GM23338 (cell line): ENCODE results near the gene LCE7A. TPM values are rescaled to one million over a fixed set of nuclear protein-coding genes. Genes with fewer than 3 reads are reported as not detected.

Experiments
- ATAC-seq: fragments of 200-7000 bp; cut with Tn5 transposase; 3 replicates; pipeline ENCODE4 v1.9.1; 2020
- DNase-seq: peaks from one replicate; pipeline ENCODE4 v3.0.0-alpha.2; 2015; ENCODE audit warnings: low spot score
- H2AFZ ChIP-seq: fragments of 200-600 bp; sonication (generic); 2 replicates; pipeline ENCODE4 v1.8.0; 2016; ENCODE audit warnings: antibody characterized with exemption, mild to moderate bottlenecking, moderate library complexity
- H3F3A ChIP-seq: fragments of 200-600 bp; sonication (generic); replicated peaks from 2 replicates; pipeline ENCODE4 v1.8.0; 2017; ENCODE audit warnings: antibody characterized with exemption, mixed run types, low read depth
- H3K27ac ChIP-seq: fragments of 200-600 bp; sonication (generic); 2 replicates; pipeline ENCODE4 v1.6.1; 2016; ENCODE audit warnings: low read depth
- H3K27me3 ChIP-seq: fragments of 200-600 bp; sonication (generic); 2 replicates; pipeline ENCODE4 v1.8.0; 2016; ENCODE audit warnings: mild to moderate bottlenecking, mixed run types, moderate library complexity; ENCODE audit not compliant: insufficient read depth
- H3K36me3 ChIP-seq: fragments of 200-600 bp; sonication (generic); 2 replicates; pipeline ENCODE4 v1.8.0; 2016; ENCODE audit warnings: mild to moderate bottlenecking; ENCODE audit not compliant: insufficient read depth
- H3K4me1 ChIP-seq: fragments of 200-600 bp; sonication (generic); 2 replicates; pipeline ENCODE4 v1.8.0; 2016; ENCODE audit warnings: mild to moderate bottlenecking, moderate library complexity; ENCODE audit not compliant: insufficient read depth
- H3K4me2 ChIP-seq: fragments of 200-600 bp; sonication (generic); 2 replicates; pipeline ENCODE4 v1.7.1; 2017; ENCODE audit warnings: mixed run types
- H3K4me3 ChIP-seq: fragments of 200-600 bp; sonication (generic); 2 replicates; pipeline ENCODE4 v1.6.1; 2016; ENCODE audit warnings: mixed run types
- H3K79me2 ChIP-seq: fragments of 200-600 bp; sonication (generic); replicated peaks from 2 replicates; pipeline ENCODE4 v1.8.0; 2017; ENCODE audit warnings: mild to moderate bottlenecking; ENCODE audit not compliant: insufficient read depth
- H3K9me2 ChIP-seq: fragments of 200-600 bp; sonication (generic); 2 replicates; pipeline ENCODE4 v1.8.0; 2017; ENCODE audit not compliant: insufficient read depth
- H4K20me1 ChIP-seq: fragments of 200-600 bp; sonication (generic); replicated peaks from 2 replicates; pipeline ENCODE4 v1.8.0; 2017; ENCODE audit warnings: mild to moderate bottlenecking; ENCODE audit not compliant: insufficient read depth
- H3K27ac Mint-ChIP-seq: 2 replicates; pipeline ENCODE4 v1.8.0; 2020; ENCODE audit warnings: inconsistent platforms, mild to moderate bottlenecking, moderate library complexity, mixed read lengths
- H3K27me3 Mint-ChIP-seq: 3 replicates; pipeline ENCODE4 v1.8.0; 2022; ENCODE audit warnings: low read depth, mild to moderate bottlenecking, moderate library complexity, mixed read lengths, inconsistent platforms; ENCODE audit not compliant: insufficient read depth, poor library complexity
- H3K36me3 Mint-ChIP-seq: 3 replicates; pipeline ENCODE4 v1.8.0; 2021; ENCODE audit warnings: low read depth, mild to moderate bottlenecking, inconsistent platforms, moderate library complexity, mixed read lengths
- H3K4me1 Mint-ChIP-seq: 3 replicates; pipeline ENCODE4 v1.8.0; 2020; ENCODE audit warnings: mild to moderate bottlenecking, inconsistent platforms, mixed read lengths
- H3K4me3 Mint-ChIP-seq: 3 replicates; pipeline ENCODE4 v1.8.0; 2021; ENCODE audit warnings: moderate library complexity, mild to moderate bottlenecking, inconsistent platforms, mixed read lengths
- H3K9me3 Mint-ChIP-seq: 3 replicates; pipeline ENCODE4 v1.8.0; 2020; ENCODE audit warnings: moderate library complexity, mild to moderate bottlenecking, inconsistent platforms, mixed read lengths
- CREB1 ChIP-seq: fragments of 250-450 bp; sonication (Bioruptor Pico); IDR thresholded peaks from 2 replicates; pipeline ENCODE4 v1.5.0; 2020; ENCODE audit warnings: low read depth, mild to moderate bottlenecking, moderate library complexity
- CTCF ChIP-seq, 2 experiments: fragments of 200-600 bp in 1 of 2; sonication (generic) in 1 of 2; conservative IDR thresholded peaks; 2 replicates each; pipeline versions ENCODE4 v1.5.1 to v1.6.1; 2016 to 2017; ENCODE audit warnings: antibody characterized with exemption in 2 of 2, low read depth in 2 of 2, mild to moderate bottlenecking in 2 of 2, moderate library complexity in 1 of 2
- ETS1 ChIP-seq: IDR thresholded peaks from 2 replicates; pipeline ENCODE4 v1.6.1; 2016; ENCODE audit warnings: antibody characterized with exemption
- NANOG ChIP-seq: IDR thresholded peaks from 2 replicates; pipeline ENCODE4 v1.6.1; 2016; ENCODE audit warnings: antibody characterized with exemption, borderline replicate concordance
- POLR2AphosphoS5 ChIP-seq: IDR thresholded peaks from 2 replicates; pipeline ENCODE4 v1.6.1; 2016; ENCODE audit warnings: antibody characterized with exemption, low read depth
- REST ChIP-seq: IDR thresholded peaks from one replicate; pipeline ENCODE4 v1.6.1; 2018; ENCODE audit warnings: antibody characterized with exemption; ENCODE audit not compliant: unreplicated experiment
- ZNF114 ChIP-seq: fragments of 250-450 bp; sonication (Bioruptor Pico); IDR thresholded peaks from 2 replicates; pipeline ENCODE4 v1.5.0; 2020; ENCODE audit warnings: mild to moderate bottlenecking, moderate library complexity
- ZNF331 ChIP-seq: fragments of 250-450 bp; sonication (Bioruptor Pico); IDR thresholded peaks from 2 replicates; pipeline ENCODE4 v1.5.0; 2020; ENCODE audit warnings: low read depth, mild to moderate bottlenecking, moderate library complexity
- polyA plus RNA-seq: library from polyadenylated mRNA; unstranded; fragments of >200 nt; fragmentation: Nextera tagmentation; extraction: Ambion mirVana; gene quantifications from 2 replicates; pipeline ENCODE4 v1.2.1, GENCODE V29; 2016
- total RNA-seq: library from RNA; depleted of rRNA; stranded (reverse); fragments of >200 nt; shearing (Covaris generic); gene quantifications from 2 replicates; pipeline ENCODE4 v1.2.3, GENCODE V29; 2014

LCE7A gene
- total and polyA plus RNA-seq, 2 experiments from 2014 or later = not detected

- no peak overlapping the region for H2AFZ ChIP-seq
- H3K4me3 ChIP-seq = no peak overlapping the region
- ATAC-seq (no peak), DNase-seq (no peak)
- TF ChIP-seq ZNF331 = no peak
- no peak for TF ChIP-seq CREB1 (CRISPR knock-in tag)
- no peak for TF ChIP-seq NANOG
- TF ChIP-seq REST = no peak
- no peak for TF ChIP-seq ZNF114
- H3K4me1 Mint-ChIP-seq = no peaks in the 10 kb centered on the region; the same call in 2 of the 3 replicates
- H3F3A ChIP-seq = no peaks in the 10 kb centered on the region
- no peaks in the 10 kb centered on the region for H3K27me3 ChIP-seq
- no peak overlapping the region for H3K4me2 ChIP-seq
- H3K9me2 ChIP-seq = peaks cover 8% of the 10 kb centered on the region; the same call in 1 of the 2 replicates
- peaks cover 2% of the 10 kb centered on the region; the same call in 2 of the 3 replicates for H3K9me3 Mint-ChIP-seq
- H3K36me3 Mint-ChIP-seq = no peaks in the 10 kb centered on the region
- H4K20me1 ChIP-seq = no peaks in the 10 kb centered on the region
- H3K36me3 ChIP-seq = no peaks in the 10 kb centered on the region
- H3K79me2 ChIP-seq = no peaks in the 10 kb centered on the region
- no peaks in the 10 kb centered on the region for H3K4me1 ChIP-seq
- no peak overlapping the region for H3K27ac Mint-ChIP-seq
- no peaks in the 10 kb centered on the region for H3K27me3 Mint-ChIP-seq
- H3K4me3 Mint-ChIP-seq = no peak overlapping the region
- no peak overlapping the region for H3K27ac ChIP-seq
These were observed 24.3 kb downstream of the LCE7A start for GRCh38 chr1:152884085-152884484.

GRCh38 chr1:152884506-152884905 is 24.7 kb downstream of the LCE7A start:
- Histone ChIP-seq H3K79me2 (no peaks in the 10 kb centered on the region), H3K9me2 (peaks cover 8% of the 10 kb centered on the region; the same call in 1 of the 2 replicates), H3K27ac (no peak overlapping the region), H3K4me1 (no peaks in the 10 kb centered on the region), H3K36me3 (no peaks in the 10 kb centered on the region), H4K20me1 (no peaks in the 10 kb centered on the region), H3K27me3 (no peaks in the 10 kb centered on the region), H3F3A (no peaks in the 10 kb centered on the region), H2AFZ (no peak overlapping the region), H3K4me3 (no peak overlapping the region), H3K4me2 (no peak overlapping the region)
- no peak for TF ChIP-seq CREB1 (CRISPR knock-in tag)
- DNase-seq (no peak), ATAC-seq (no peak)
- no peak overlapping the region for H3K4me3 Mint-ChIP-seq
- H3K4me1 Mint-ChIP-seq = no peaks in the 10 kb centered on the region; the same call in 2 of the 3 replicates
- no peak overlapping the region for H3K27ac Mint-ChIP-seq
- H3K36me3 Mint-ChIP-seq = no peaks in the 10 kb centered on the region
- no peaks in the 10 kb centered on the region for H3K27me3 Mint-ChIP-seq
- peaks cover 2% of the 10 kb centered on the region; the same call in 2 of the 3 replicates for H3K9me3 Mint-ChIP-seq

- Histone ChIP-seq H3F3A (no peaks in the 10 kb centered on the region), H3K36me3 (no peaks in the 10 kb centered on the region), H3K27ac (no peak overlapping the region), H3K9me2 (peaks cover 8% of the 10 kb centered on the region; the same call in 1 of the 2 replicates), H4K20me1 (no peaks in the 10 kb centered on the region), H3K4me2 (no peak overlapping the region), H2AFZ (no peak overlapping the region), H3K27me3 (no peaks in the 10 kb centered on the region), H3K79me2 (no peaks in the 10 kb centered on the region), H3K4me1 (no peaks in the 10 kb centered on the region), H3K4me3 (no peak overlapping the region)
- Mint-ChIP-seq H3K27me3 (no peaks in the 10 kb centered on the region), H3K4me3 (no peak overlapping the region), H3K9me3 (peaks cover 2% of the 10 kb centered on the region; the same call in 2 of the 3 replicates), H3K36me3 (no peaks in the 10 kb centered on the region), H3K4me1 (no peaks in the 10 kb centered on the region; the same call in 2 of the 3 replicates), H3K27ac (no peak overlapping the region)
- ATAC-seq (no peak), DNase-seq (no peak)
- TF ChIP-seq POLR2AphosphoS5 (no peak), CTCF (conservative IDR thresholded peaks at IDR 0.05; ENCODE audit: low read depth in 2 of 2) (no peak), REST (no peak), CREB1 (CRISPR knock-in tag) (no peak), ETS1 (no peak), ZNF114 (no peak)
These were observed 25.3 kb downstream of the LCE7A start for GRCh38 chr1:152884966-152885624.
